Chondrocyte (in vitro differentiated cells): ENCODE data around the gene BCL11B. TPM values are rescaled to one million over a fixed set of nuclear protein-coding genes. Genes with fewer than 3 reads are reported as not detected.
A peak's percentile ranks its signal among the peaks of the same experiment; 100 is the strongest.
"Not testable (repeated sequence)": the region's sequence is repeated elsewhere in the genome, so short reads cannot be mapped to it uniquely, and the experiment has no call there.

Experiments used
- DNase-seq: peaks from one replicate; pipeline ENCODE4 v3.0.0; 2021; ENCODE audit warnings: mixed read lengths, low spot score
- H3K27ac Mint-ChIP-seq: one replicate; pipeline ENCODE4 v1.8.0; 2021; ENCODE audit warnings: mild to moderate bottlenecking, moderate library complexity, mixed read lengths; ENCODE audit not compliant: unreplicated experiment
- H3K27me3 Mint-ChIP-seq: 2 replicates; pipeline ENCODE4 v1.8.0; 2021; ENCODE audit warnings: low read depth, mixed read lengths
- H3K36me3 Mint-ChIP-seq: 2 replicates; pipeline ENCODE4 v1.8.0; 2021; ENCODE audit warnings: low read depth, mixed read lengths
- H3K4me1 Mint-ChIP-seq: 2 replicates; pipeline ENCODE4 v1.8.0; 2021; ENCODE audit warnings: low read depth, mild to moderate bottlenecking, mixed read lengths
- H3K4me3 Mint-ChIP-seq: one replicate; pipeline ENCODE4 v1.8.0; 2021; ENCODE audit warnings: mild to moderate bottlenecking, moderate library complexity, mixed read lengths; ENCODE audit not compliant: unreplicated experiment
- H3K9me3 Mint-ChIP-seq: 2 replicates; pipeline ENCODE4 v1.8.0; 2021; ENCODE audit warnings: low read depth, mixed read lengths
- CTCF ChIP-seq: fragments of 200-600 bp; sonication (generic); IDR thresholded peaks from 2 replicates; pipeline ENCODE4 v1.5.0; 2021; ENCODE audit warnings: antibody characterized with exemption, mild to moderate bottlenecking, moderate library complexity
- total RNA-seq: library from RNA; stranded (reverse); gene quantifications from 3 replicates; pipeline ENCODE4 v1.2.1, GENCODE V29; 2021

Gene BCL11B
- total RNA-seq, 1 donor from 2014 or later: 0.17 TPM

GRCh38 chr14:99189201-99189801 lies 82.7 kb downstream of the BCL11B start:
- peaks cover 15% of the 10 kb centered on the region for H3K4me1 Mint-ChIP-seq
- H3K36me3 Mint-ChIP-seq: peaks cover 2% of the 10 kb centered on the region
- DNase-seq: peak; percentile 90
- no peak for TF ChIP-seq CTCF
- no peaks in the 10 kb centered on the region for H3K9me3 Mint-ChIP-seq
- peaks cover 39% of the 10 kb centered on the region for H3K27me3 Mint-ChIP-seq
- no peak overlapping the region for H3K4me3 Mint-ChIP-seq
- H3K27ac Mint-ChIP-seq: no peak overlapping the region

DNA sequence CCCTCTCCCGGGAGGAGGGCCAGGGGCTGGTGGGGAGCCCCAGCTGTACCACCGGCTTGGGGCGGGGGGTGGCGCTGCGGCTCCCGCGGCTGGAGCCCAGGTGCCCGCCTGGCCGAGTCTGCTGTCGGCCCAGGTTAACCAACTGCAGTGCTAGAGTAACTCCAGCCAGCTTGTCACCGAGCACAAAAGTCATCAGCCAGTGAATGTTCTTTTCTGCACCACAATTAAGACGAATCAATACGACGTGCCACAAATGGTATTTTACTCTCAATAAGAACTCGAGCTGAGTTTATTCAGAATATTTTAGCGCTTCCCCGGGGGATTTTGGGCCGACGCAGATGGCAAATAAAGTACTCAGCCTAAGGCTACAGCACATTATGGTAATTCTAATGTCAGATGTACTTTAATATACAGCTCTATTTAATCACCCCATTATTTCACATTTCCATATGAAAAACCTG lies 83.2 kb downstream of the BCL11B start:
- Mint-ChIP-seq H3K36me3 (peaks cover under 1% of the 10 kb centered on the region), H3K27me3 (peaks cover 36% of the 10 kb centered on the region), H3K4me3 (no peak overlapping the region), H3K9me3 (no peaks in the 10 kb centered on the region), H3K27ac (no peak overlapping the region), H3K4me1 (peaks cover 15% of the 10 kb centered on the region)
- DNase-seq: peak; percentile 36
- TF ChIP-seq CTCF: no peak

DNA sequence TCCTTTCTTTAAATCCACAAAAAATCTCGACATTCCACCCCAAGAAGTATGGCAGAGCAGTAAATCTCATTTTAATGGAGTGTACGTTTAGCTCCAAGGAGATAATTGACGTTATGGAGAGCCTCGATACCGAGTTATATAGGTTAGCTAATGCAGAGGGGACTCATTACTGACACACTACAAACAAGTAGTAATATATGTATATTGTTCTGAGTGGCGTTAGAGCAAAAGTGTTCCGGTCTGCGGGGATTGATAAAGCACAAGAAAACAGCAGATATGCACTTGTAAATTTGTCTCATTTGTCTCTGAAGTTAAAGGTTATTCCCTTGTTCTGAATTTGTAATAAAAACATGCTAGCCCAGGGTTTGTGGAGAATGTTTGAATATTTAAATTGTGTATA lies 84.1 kb downstream of the BCL11B start:
- H3K4me3 Mint-ChIP-seq: no peak overlapping the region
- no peak for TF ChIP-seq CTCF
- DNase-seq: no peak
- peaks cover 30% of the 10 kb centered on the region for H3K27me3 Mint-ChIP-seq
- no peaks in the 10 kb centered on the region for H3K9me3 Mint-ChIP-seq
- peaks cover 15% of the 10 kb centered on the region for H3K4me1 Mint-ChIP-seq
- no peaks in the 10 kb centered on the region for H3K36me3 Mint-ChIP-seq
- H3K27ac Mint-ChIP-seq: no peak overlapping the region

- no peaks in the 10 kb centered on the region for H3K9me3 Mint-ChIP-seq
- no peak for TF ChIP-seq CTCF
- no peak for DNase-seq
- H3K4me3 Mint-ChIP-seq: no peak overlapping the region
- peaks cover 31% of the 10 kb centered on the region for H3K27me3 Mint-ChIP-seq
- H3K4me1 Mint-ChIP-seq: peaks cover 11% of the 10 kb centered on the region
- H3K36me3 Mint-ChIP-seq: no peaks in the 10 kb centered on the region
- H3K27ac Mint-ChIP-seq: no peak overlapping the region
Observed at GRCh38 chr14:99186956-99187690, 84.9 kb downstream of the BCL11B start.

DNA sequence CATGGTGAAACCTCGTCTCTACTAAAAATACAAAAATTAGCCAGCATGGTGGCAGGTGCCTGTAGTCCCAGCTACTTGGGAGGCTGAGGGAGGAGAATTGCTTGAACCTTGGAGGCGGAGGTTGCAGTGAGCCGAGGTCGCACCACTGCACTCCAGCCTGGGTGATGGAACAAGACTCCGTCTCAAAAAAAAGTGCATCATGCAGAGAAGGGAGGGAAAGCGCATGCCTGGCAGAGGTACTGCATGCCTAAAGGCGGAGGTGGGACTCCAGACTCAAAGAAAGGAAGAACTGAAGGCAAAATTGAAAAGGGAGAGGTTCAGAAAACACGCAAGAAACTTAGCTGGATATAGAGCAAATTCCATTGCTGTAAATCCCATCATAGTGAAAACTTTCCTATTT lies 85.7 kb downstream of the BCL11B start:
- H3K27ac Mint-ChIP-seq, DNase-seq, H3K4me1 Mint-ChIP-seq, H3K9me3 Mint-ChIP-seq, H3K4me3 Mint-ChIP-seq, H3K36me3 Mint-ChIP-seq: not testable (repeated sequence)
- peaks cover 31% of the 10 kb centered on the region for H3K27me3 Mint-ChIP-seq
